PC-3 (cell line): ENCODE results near the gene STX11. TPM values are rescaled to one million over a fixed set of nuclear protein-coding genes. Genes with fewer than 3 reads are reported as not detected.

Source experiments
- ATAC-seq: fragments of 200-7000 bp; cut with Tn5 transposase; 2 replicates; pipeline ENCODE4 v1.9.1; 2020; ENCODE audit warnings: mild to moderate bottlenecking, moderate library complexity
- BruUV-seq: library from RNA; stranded (reverse); fragments of 400-500 nt; replicated peaks from 2 replicates; lab custom pipeline; 2021; lab: Mats Ljungman, UMichigan
- CTCF ChIA-PET: fragments of 300-600 bp; sonication (Branson Sonifier 250); formaldehyde crosslinking; loops from one replicate; lab custom pipeline; 2022; ENCODE audit warnings: antibody characterized with exemption; lab: Charles Lee
- POLR2A ChIA-PET: fragments of 300-600 bp; sonication (Branson Sonifier 250); formaldehyde crosslinking; loops from one replicate; lab custom pipeline; 2022; ENCODE audit warnings: antibody characterized with exemption; ENCODE audit not compliant: unreplicated experiment; lab: Charles Lee
- DNase-seq: peaks from one replicate; pipeline ENCODE4 v3.0.0-alpha.2; 2015
- H2AFZ ChIP-seq: fragments of 300-600 bp; sonication (generic); 2 replicates; pipeline ENCODE4 v1.6.0; 2016; ENCODE audit warnings: antibody characterized with exemption, low read length
- H3F3A ChIP-seq: fragments of 300-600 bp; sonication (generic); one replicate; pipeline ENCODE4 v1.6.0; 2017; ENCODE audit warnings: antibody characterized with exemption, low read length, control low read depth, mild to moderate bottlenecking; ENCODE audit not compliant: unreplicated experiment
- H3K27ac ChIP-seq: fragments of 300-600 bp; sonication (generic); 2 replicates; pipeline ENCODE4 v1.5.1; 2016; ENCODE audit warnings: mild to moderate bottlenecking, low read length
- H3K27me3 ChIP-seq: fragments of 300-600 bp; sonication (generic); 2 replicates; pipeline ENCODE4 v1.6.1; 2016; ENCODE audit warnings: low read length, mixed read lengths
- H3K36me3 ChIP-seq: fragments of 300-600 bp; sonication (generic); 2 replicates; pipeline ENCODE4 v1.6.1; 2016; ENCODE audit warnings: low read depth, mixed run types, low read length, mixed read lengths
- H3K4me1 ChIP-seq: fragments of 300-600 bp; sonication (generic); 2 replicates; pipeline ENCODE4 v1.5.1; 2016; ENCODE audit warnings: low read length; ENCODE audit not compliant: insufficient read depth
- H3K4me2 ChIP-seq: fragments of 300-600 bp; sonication (generic); 2 replicates; pipeline ENCODE4 v1.6.0; 2016; ENCODE audit warnings: low read length
- H3K4me3 ChIP-seq: fragments of 300-600 bp; sonication (generic); 2 replicates; pipeline ENCODE4 v1.5.1; 2016; ENCODE audit warnings: mild to moderate bottlenecking, low read length, mixed read lengths
- H3K79me2 ChIP-seq: fragments of 300-600 bp; sonication (generic); 2 replicates; pipeline ENCODE4 v1.6.1; 2017; ENCODE audit warnings: low read length, mixed read lengths
- H3K9ac ChIP-seq: fragments of 300-600 bp; sonication (generic); 2 replicates; pipeline ENCODE4 v1.6.0; 2016; ENCODE audit warnings: mild to moderate bottlenecking, low read length
- H3K9me2 ChIP-seq: fragments of 300-600 bp; sonication (generic); replicated peaks from 2 replicates; pipeline ENCODE4 v1.6.1; 2016; ENCODE audit warnings: mixed run types, low read length, mixed read lengths
- H3K9me3 ChIP-seq: fragments of 300-600 bp; sonication (generic); 2 replicates; pipeline ENCODE4 v1.6.1; 2016; ENCODE audit warnings: low read length, mixed read lengths
- H4K20me1 ChIP-seq: fragments of 300-600 bp; sonication (generic); 2 replicates; pipeline ENCODE4 v1.6.1; 2016; ENCODE audit warnings: low read length, mixed read lengths
- EZH2 ChIP-seq: fragments of 300-600 bp; sonication (generic); IDR thresholded peaks from one replicate; pipeline ENCODE4 v1.6.1; 2017; ENCODE audit warnings: antibody characterized with exemption, mild to moderate bottlenecking, low read length; ENCODE audit not compliant: unreplicated experiment
- EZH2phosphoT487 ChIP-seq: fragments of 300-600 bp; sonication (generic); IDR thresholded peaks from 2 replicates; pipeline ENCODE4 v1.6.1; 2018; ENCODE audit warnings: mild to moderate bottlenecking, antibody characterized with exemption, low read length, borderline replicate concordance
- intact Hi-C: fragments of 100-400 bp; cut with micrococcal nuclease; formaldehyde crosslinking; loops from 2 replicates; pipeline ENCODE4 v1.9.0; 2023
- total RNA-seq: library from RNA; depleted of rRNA; stranded (reverse); fragments of >200 nt; gene quantifications from 2 replicates; pipeline ENCODE4 v1.2.3, GENCODE V29; 2014
- TF ChIP-seq, protein P1 (sequence below): fragments of 300-600 bp; sonication (generic); conservative IDR thresholded peaks from 2 replicates; pipeline ENCODE4 v1.5.1; 2017; ENCODE audit warnings: antibody characterized with exemption, low read depth, mild to moderate bottlenecking, low read length

Gene STX11
- total RNA-seq, 1 experiment from 2014 or later, result 1.5 TPM

DNA sequence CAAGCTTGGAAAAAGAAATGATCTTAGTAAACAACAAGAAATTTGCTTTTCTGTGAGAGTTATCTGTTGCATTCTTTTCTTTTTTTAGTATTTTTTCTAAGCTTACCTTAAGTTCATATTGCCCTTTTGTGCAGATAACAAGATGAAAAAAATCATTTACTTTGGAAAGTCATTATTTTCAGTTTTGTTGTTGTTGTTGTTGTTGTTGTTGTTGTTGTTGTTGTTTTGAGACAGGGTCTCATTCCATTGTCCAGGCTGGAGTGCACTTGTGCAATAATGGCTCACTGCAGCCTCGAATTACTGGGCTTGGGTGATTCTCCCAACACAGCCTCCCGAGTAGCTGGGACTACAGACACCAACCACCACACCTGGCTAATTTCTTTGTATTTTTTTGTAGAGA is 8.8 kb upstream of the STX11 start:
- intact Hi-C loops, result no loop called here
- no peak for ATAC-seq
- BruUV-seq, result no TSS peak
- no peaks in the 10 kb centered on the region for H3K9me3 ChIP-seq
- H3K4me3 ChIP-seq, result no peak overlapping the region
- H3K27me3 ChIP-seq, result no peaks in the 10 kb centered on the region
- H3K36me3 ChIP-seq, result no peaks in the 10 kb centered on the region
- H3K4me1 ChIP-seq, result no peaks in the 10 kb centered on the region
- H2AFZ ChIP-seq, result no peak overlapping the region
- no peak overlapping the region for H3K27ac ChIP-seq
- TF ChIP-seq EZH2phosphoT487, result no peak
- no peak for TF ChIP-seq EZH2
- TF ChIP-seq, protein P1, sequence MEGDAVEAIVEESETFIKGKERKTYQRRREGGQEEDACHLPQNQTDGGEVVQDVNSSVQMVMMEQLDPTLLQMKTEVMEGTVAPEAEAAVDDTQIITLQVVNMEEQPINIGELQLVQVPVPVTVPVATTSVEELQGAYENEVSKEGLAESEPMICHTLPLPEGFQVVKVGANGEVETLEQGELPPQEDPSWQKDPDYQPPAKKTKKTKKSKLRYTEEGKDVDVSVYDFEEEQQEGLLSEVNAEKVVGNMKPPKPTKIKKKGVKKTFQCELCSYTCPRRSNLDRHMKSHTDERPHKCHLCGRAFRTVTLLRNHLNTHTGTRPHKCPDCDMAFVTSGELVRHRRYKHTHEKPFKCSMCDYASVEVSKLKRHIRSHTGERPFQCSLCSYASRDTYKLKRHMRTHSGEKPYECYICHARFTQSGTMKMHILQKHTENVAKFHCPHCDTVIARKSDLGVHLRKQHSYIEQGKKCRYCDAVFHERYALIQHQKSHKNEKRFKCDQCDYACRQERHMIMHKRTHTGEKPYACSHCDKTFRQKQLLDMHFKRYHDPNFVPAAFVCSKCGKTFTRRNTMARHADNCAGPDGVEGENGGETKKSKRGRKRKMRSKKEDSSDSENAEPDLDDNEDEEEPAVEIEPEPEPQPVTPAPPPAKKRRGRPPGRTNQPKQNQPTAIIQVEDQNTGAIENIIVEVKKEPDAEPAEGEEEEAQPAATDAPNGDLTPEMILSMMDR, result no peak
- no peaks in the 10 kb centered on the region for H3K9me2 ChIP-seq
- no peak for DNase-seq
- H3F3A ChIP-seq, result no peaks in the 10 kb centered on the region
- H3K79me2 ChIP-seq, result no peaks in the 10 kb centered on the region
- ChIA-PET CTCF (no interaction called here), POLR2A (no interaction called here)
- H4K20me1 ChIP-seq, result no peaks in the 10 kb centered on the region
- H3K9ac ChIP-seq, result no peak overlapping the region
- no peak overlapping the region for H3K4me2 ChIP-seq

DNA sequence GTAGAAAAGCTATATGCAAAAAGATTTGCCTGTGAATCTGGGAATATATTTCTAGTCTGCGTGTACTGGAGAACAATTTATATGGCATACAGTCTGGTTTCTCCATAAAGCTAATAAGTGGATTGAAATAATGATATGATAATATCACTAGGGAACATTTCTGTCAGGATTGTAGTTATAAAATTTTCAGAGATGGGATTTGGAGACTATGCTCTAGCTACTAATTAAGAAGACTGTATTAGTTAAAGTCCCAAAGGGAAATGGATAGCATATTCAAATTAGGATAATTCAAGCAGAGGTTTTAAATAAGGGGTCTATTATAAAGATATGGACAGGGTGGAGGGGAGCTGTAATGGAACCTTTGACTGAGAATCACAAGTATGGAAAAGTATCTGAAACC is 7.2 kb upstream of the STX11 start:
- Histone ChIP-seq H2AFZ (no peak overlapping the region), H3K36me3 (no peaks in the 10 kb centered on the region), H3K27ac (no peak overlapping the region), H3K27me3 (no peaks in the 10 kb centered on the region), H3K4me3 (no peak overlapping the region), H3K9me3 (no peaks in the 10 kb centered on the region), H3K79me2 (no peaks in the 10 kb centered on the region), H3K4me1 (no peaks in the 10 kb centered on the region), H3K9ac (no peak overlapping the region), H3F3A (no peaks in the 10 kb centered on the region), H4K20me1 (no peaks in the 10 kb centered on the region), H3K4me2 (no peak overlapping the region), H3K9me2 (no peaks in the 10 kb centered on the region)
- ChIA-PET POLR2A (no interaction called here), CTCF (no interaction called here)
- DNase-seq (no peak), ATAC-seq (no peak)
- intact Hi-C loops, result no loop called here
- TF ChIP-seq, protein P1, result no peak
- TF ChIP-seq EZH2phosphoT487, result no peak
- no peak for TF ChIP-seq EZH2
- no TSS peak for BruUV-seq

DNA sequence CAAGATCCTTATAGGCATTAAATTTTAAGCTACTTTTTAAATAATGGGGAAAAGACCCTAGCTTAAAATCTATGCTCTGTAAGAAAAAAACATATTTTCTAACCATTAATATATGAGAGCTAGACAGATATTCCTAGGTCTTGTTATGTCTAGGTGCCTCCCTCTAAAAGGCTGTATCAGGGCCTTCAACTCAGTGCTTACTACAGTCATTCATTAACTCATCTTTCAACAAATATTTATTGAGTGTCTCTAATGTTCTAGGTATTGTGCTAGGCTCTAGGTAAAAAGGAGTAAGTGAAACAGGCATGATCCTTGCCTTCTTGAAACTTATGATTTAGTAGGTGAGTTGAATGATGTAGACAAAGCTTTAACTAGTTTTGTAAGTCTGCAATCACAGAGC is 6.4 kb upstream of the STX11 start:
- Histone ChIP-seq H3K27me3 (no peaks in the 10 kb centered on the region), H3K36me3 (no peaks in the 10 kb centered on the region), H3K79me2 (no peaks in the 10 kb centered on the region), H3K27ac (no peak overlapping the region), H3K4me2 (no peak overlapping the region), H3K9me3 (no peaks in the 10 kb centered on the region), H4K20me1 (no peaks in the 10 kb centered on the region), H3K9ac (no peak overlapping the region), H3K4me3 (no peak overlapping the region), H3F3A (no peaks in the 10 kb centered on the region), H3K4me1 (no peaks in the 10 kb centered on the region), H3K9me2 (no peaks in the 10 kb centered on the region), H2AFZ (no peak overlapping the region)
- no TSS peak for BruUV-seq
- ATAC-seq (no peak), DNase-seq (no peak)
- TF ChIP-seq, protein P1, result no peak
- TF ChIP-seq EZH2phosphoT487 (no peak), EZH2 (no peak)
- intact Hi-C loops, result no loop called here
- POLR2A ChIA-PET, result no interaction called here
- CTCF ChIA-PET, result no interaction called here
